Activated CD4-positive, alpha-beta T cell treated with anti-CD3 and anti-CD28 coated beads, Interleukin-2, amount 10 ng/mL, durations not matched to agents 7 days and 5 days (primary cell): ENCODE measurements around the gene KCNH1. TPM values are rescaled to one million over a fixed set of nuclear protein-coding genes. Genes with fewer than 3 reads are reported as not detected.

Source experiments
- CTCF ChIA-PET: fragments of 350-600 bp; sonication (Branson Sonifier 250); formaldehyde crosslinking; loops from one replicate; lab custom pipeline; 2021; ENCODE audit warnings: antibody characterized with exemption; lab: Charles Lee
- POLR2A ChIA-PET: fragments of 350-600 bp; sonication (Branson Sonifier 250); formaldehyde crosslinking; loops from one replicate; lab custom pipeline; 2021; ENCODE audit warnings: antibody characterized with exemption; lab: Charles Lee
- DNase-seq: peaks from one replicate; pipeline ENCODE4 v3.0.0-alpha.2; 2020
- H3K27ac Mint-ChIP-seq: one replicate; pipeline ENCODE4 v1.8.0; 2021; ENCODE audit warnings: mild to moderate bottlenecking, moderate library complexity, mixed read lengths
- H3K27me3 Mint-ChIP-seq: one replicate; pipeline ENCODE4 v1.8.0; 2021; ENCODE audit warnings: mixed read lengths
- H3K36me3 Mint-ChIP-seq: one replicate; pipeline ENCODE4 v1.8.0; 2021; ENCODE audit warnings: low read depth, mixed read lengths
- H3K4me1 Mint-ChIP-seq: one replicate; pipeline ENCODE4 v1.8.0; 2021; ENCODE audit warnings: mixed read lengths
- H3K4me3 Mint-ChIP-seq: one replicate; pipeline ENCODE4 v1.8.0; 2021; ENCODE audit warnings: mild to moderate bottlenecking, moderate library complexity, mixed read lengths
- H3K9me3 Mint-ChIP-seq: one replicate; pipeline ENCODE4 v1.8.0; 2021; ENCODE audit warnings: mixed read lengths
- total RNA-seq, 2 experiments: library from RNA; stranded (reverse); gene quantifications; one replicate each; pipeline ENCODE4 v1.2.3, GENCODE V29; 2021

The KCNH1 gene
- total RNA-seq, 2 experiments from 2014 or later = not detected

- CTCF ChIA-PET = no interaction called here
- H3K36me3 Mint-ChIP-seq = no peaks in the 10 kb centered on the region
Observed at GRCh38 chr1:210648588-210649269, 485.2 kb downstream of the KCNH1 start.

GRCh38 chr1:210647406-210648333 is 486.3 kb downstream of the KCNH1 start:
- POLR2A ChIA-PET = no interaction called here
- Mint-ChIP-seq H3K27ac (no peak overlapping the region), H3K4me3 (no peak overlapping the region), H3K27me3 (no peaks in the 10 kb centered on the region), H3K36me3 (no peaks in the 10 kb centered on the region), H3K4me1 (peaks cover 17% of the 10 kb centered on the region), H3K9me3 (no peaks in the 10 kb centered on the region)
- DNase-seq = peak; percentile 21
- CTCF ChIA-PET = no interaction called here

More at GRCh38 chr1:210648588-210649269, 485.2 kb downstream of the KCNH1 start:
- Mint-ChIP-seq H3K27me3 (no peaks in the 10 kb centered on the region), H3K4me3 (no peak overlapping the region), H3K4me1 (peaks cover 17% of the 10 kb centered on the region), H3K27ac (no peak overlapping the region), H3K9me3 (peaks cover 1% of the 10 kb centered on the region)
- DNase-seq = no peak
- POLR2A ChIA-PET = no interaction called here

GRCh38 chr1:210646258-210646616 is 487.7 kb downstream of the KCNH1 start:
- no peaks in the 10 kb centered on the region for H3K9me3 Mint-ChIP-seq
- no peak for DNase-seq
- H3K4me3 Mint-ChIP-seq = no peak overlapping the region
- H3K27me3 Mint-ChIP-seq = no peaks in the 10 kb centered on the region
- CTCF ChIA-PET = no interaction called here
- H3K4me1 Mint-ChIP-seq = peaks cover 17% of the 10 kb centered on the region
- no peak overlapping the region for H3K27ac Mint-ChIP-seq
- H3K36me3 Mint-ChIP-seq = no peaks in the 10 kb centered on the region
- POLR2A ChIA-PET = no interaction called here

- Mint-ChIP-seq H3K36me3 (no peaks in the 10 kb centered on the region), H3K4me3 (no peak overlapping the region), H3K27ac (no peak overlapping the region), H3K9me3 (no peaks in the 10 kb centered on the region), H3K4me1 (peaks cover 17% of the 10 kb centered on the region), H3K27me3 (no peaks in the 10 kb centered on the region)
- ChIA-PET POLR2A (no interaction called here), CTCF (no interaction called here)
- DNase-seq = no peak
Observed at GRCh38 chr1:210645582-210646257, 488.2 kb downstream of the KCNH1 start.

- no peaks in the 10 kb centered on the region for H3K36me3 Mint-ChIP-seq
- POLR2A ChIA-PET = no interaction called here
- CTCF ChIA-PET = no interaction called here
- H3K4me3 Mint-ChIP-seq = no peak overlapping the region
- H3K27me3 Mint-ChIP-seq = no peaks in the 10 kb centered on the region
- DNase-seq = no peak
- H3K9me3 Mint-ChIP-seq = no peaks in the 10 kb centered on the region
- H3K4me1 Mint-ChIP-seq = no peaks in the 10 kb centered on the region
- no peak overlapping the region for H3K27ac Mint-ChIP-seq
Observed at GRCh38 chr1:210641582-210641981, 492.4 kb downstream of the KCNH1 start.

- H3K9me3 Mint-ChIP-seq = peaks cover 3% of the 10 kb centered on the region
- no peaks in the 10 kb centered on the region for H3K36me3 Mint-ChIP-seq
- H3K27me3 Mint-ChIP-seq = no peaks in the 10 kb centered on the region
- H3K4me1 Mint-ChIP-seq = no peaks in the 10 kb centered on the region
- H3K27ac Mint-ChIP-seq = no peak overlapping the region
- ChIA-PET POLR2A (no interaction called here), CTCF (interaction anchor here (1.0 kb wide), 2 partner anchors 15 to 23 kb away, joined by 3 read pairs; no protein-coding TSS in a partner anchor)
- no peak overlapping the region for H3K4me3 Mint-ChIP-seq
- DNase-seq = no peak
Observed at GRCh38 chr1:210635108-210635507, 498.8 kb downstream of the KCNH1 start.

- Mint-ChIP-seq H3K9me3 (peaks cover 3% of the 10 kb centered on the region), H3K27ac (no peak overlapping the region), H3K4me3 (no peak overlapping the region), H3K36me3 (no peaks in the 10 kb centered on the region), H3K27me3 (no peaks in the 10 kb centered on the region), H3K4me1 (no peaks in the 10 kb centered on the region)
- DNase-seq = no peak
- POLR2A ChIA-PET = no interaction called here
- CTCF ChIA-PET = no interaction called here
Observed at GRCh38 chr1:210633636-210634035, 500.3 kb downstream of the KCNH1 start.

- DNase-seq = no peak
- H3K36me3 Mint-ChIP-seq = no peaks in the 10 kb centered on the region
- no peaks in the 10 kb centered on the region for H3K27me3 Mint-ChIP-seq
- ChIA-PET CTCF (no interaction called here), POLR2A (no interaction called here)
- H3K27ac Mint-ChIP-seq = no peak overlapping the region
- peaks cover 3% of the 10 kb centered on the region for H3K9me3 Mint-ChIP-seq
- H3K4me1 Mint-ChIP-seq = no peaks in the 10 kb centered on the region
- no peak overlapping the region for H3K4me3 Mint-ChIP-seq
Observed at GRCh38 chr1:210633140-210633539, 500.8 kb downstream of the KCNH1 start.

GRCh38 chr1:210631399-210631798 is 502.5 kb downstream of the KCNH1 start:
- ChIA-PET POLR2A (no interaction called here), CTCF (no interaction called here)
- no peak for DNase-seq
- Mint-ChIP-seq H3K27ac (no peak overlapping the region), H3K4me3 (no peak overlapping the region), H3K4me1 (no peaks in the 10 kb centered on the region), H3K9me3 (peaks cover 3% of the 10 kb centered on the region), H3K36me3 (no peaks in the 10 kb centered on the region), H3K27me3 (no peaks in the 10 kb centered on the region)

- H3K27me3 Mint-ChIP-seq = no peaks in the 10 kb centered on the region
- H3K36me3 Mint-ChIP-seq = no peaks in the 10 kb centered on the region
- CTCF ChIA-PET = no interaction called here
- H3K9me3 Mint-ChIP-seq = peaks cover 3% of the 10 kb centered on the region
- no peaks in the 10 kb centered on the region for H3K4me1 Mint-ChIP-seq
- DNase-seq = no peak
- no peak overlapping the region for H3K4me3 Mint-ChIP-seq
- H3K27ac Mint-ChIP-seq = no peak overlapping the region
- POLR2A ChIA-PET = no interaction called here
Observed at GRCh38 chr1:210629276-210629675, 504.7 kb downstream of the KCNH1 start.

GRCh38 chr1:210627755-210628154 is 506.2 kb downstream of the KCNH1 start:
- Mint-ChIP-seq H3K4me1 (no peaks in the 10 kb centered on the region), H3K27ac (no peak overlapping the region), H3K36me3 (no peaks in the 10 kb centered on the region), H3K9me3 (peaks cover 3% of the 10 kb centered on the region), H3K27me3 (no peaks in the 10 kb centered on the region), H3K4me3 (no peak overlapping the region)
- POLR2A ChIA-PET = no interaction called here
- no peak for DNase-seq
- CTCF ChIA-PET = no interaction called here
